Heart left ventricle (tissue), 16 donors: ENCODE data around the gene NTM. TPM values are rescaled to one million over a fixed set of nuclear protein-coding genes. Genes with fewer than 3 reads are reported as not detected.

Experiments
- ATAC-seq, 4 donors: fragments of 200-7000 bp; cut with Tn5 transposase; one replicate each; pipeline ENCODE4 v1.9.1; 2020 to 2022; ENCODE audit warnings: moderate library complexity in 4 of 4, mild to moderate bottlenecking in 3 of 4, moderate number of reproducible peaks in 1 of 4
- DNase-seq, 5 donors: peaks; one replicate each; pipeline ENCODE4 v3.0.0-alpha.2; 2020
- H3K27ac ChIP-seq, 12 donors: fragments of 200-600 bp; sonication (generic) in 4 of 12; one replicate each; pipeline versions ENCODE4 v1.5.0 to v1.8.0; 2016 to 2022; ENCODE audit warnings: mild to moderate bottlenecking in 2 of 12
- H3K27me3 ChIP-seq, 9 donors: fragments of 200-600 bp; sonication (generic) in 2 of 9; one replicate each; pipeline versions ENCODE4 v1.5.1 to v1.8.0; 2016 to 2022; ENCODE audit warnings: mild to moderate bottlenecking in 3 of 9
- H3K36me3 ChIP-seq, 9 donors: fragments of 200-600 bp; sonication (generic) in 2 of 9; one replicate each; pipeline versions ENCODE4 v1.5.0 to v1.8.0; 2018 to 2022; ENCODE audit warnings: mild to moderate bottlenecking in 2 of 9
- H3K4me1 ChIP-seq, 12 donors: fragments of 200-600 bp; sonication (generic) in 4 of 12; one replicate each; pipeline versions ENCODE4 v1.5.0 to v1.8.0; 2016 to 2022; ENCODE audit warnings: mild to moderate bottlenecking in 3 of 12
- H3K4me3 ChIP-seq, 12 donors: fragments of 200-600 bp; sonication (generic) in 4 of 12; one replicate each; pipeline versions ENCODE4 v1.5.0 to v1.8.0; 2017 to 2022; ENCODE audit warnings: mild to moderate bottlenecking in 9 of 12, moderate library complexity in 4 of 12
- H3K9me3 ChIP-seq, 12 donors: fragments of 200-600 bp; sonication (generic) in 4 of 12; one replicate each; pipeline versions ENCODE4 v1.5.0 to v1.8.0; 2016 to 2022; ENCODE audit warnings: mild to moderate bottlenecking in 1 of 12
- POLR2A ChIP-seq, 2 donors: fragments of 450-650 bp; IDR thresholded peaks; one replicate each; pipeline ENCODE4 v1.6.1; 2017; ENCODE audit warnings: antibody characterized with exemption in 2 of 2, mild to moderate bottlenecking in 2 of 2, moderate library complexity in 2 of 2
- WGBS, 4 donors: extraction: QIAGEN DNeasy Blood & Tissue Kit in 2 of 4; methylation state at CpG; one replicate each; pipeline versions ENCODE4 v1.1.5 to v1.1.7; 2013 to 2018; 5-methylcytosine and 5-hydroxymethylcytosine counted together
- intact Hi-C, 10 donors: fragments of 100-400 bp; cut with DNase I; formaldehyde crosslinking; loops; one replicate each; pipeline versions ENCODE4 v1.11.1 to v1.14.2; 2022
- polyA plus RNA-seq, 2 donors: library from polyadenylated mRNA; stranded (reverse); fragments of 200-250 nt; gene quantifications; one replicate each; pipeline ENCODE4 v1.2.3, GENCODE V29; 2013
- total RNA-seq, 9 donors: library from RNA; depleted of rRNA in 2 of 9; stranded (reverse); fragments of >200 nt in 2 of 9; fragmentation: NEBNext Ultra II Directional in 3 of 9; extraction: Animal tissue kit (Norgen Biotek cat#: 25700) in 3 of 9; gene quantifications; one replicate each; pipeline versions ENCODE4 v1.1.0 to v1.2.4, GENCODE V29; 2016 to 2023
- TF ChIP-seq, protein P1 (sequence below), 12 donors: fragments of 200-600 bp; sonication (generic) in 4 of 12; IDR thresholded peaks; one replicate each; pipeline versions ENCODE4 v1.5.0 to v1.8.0; 2018 to 2022; ENCODE audit warnings: antibody characterized with exemption in 12 of 12, mild to moderate bottlenecking in 5 of 12
- donor health status: ischemic (EF 13 %, LVEDD 7.1; RV severe dilation, severe dysfunction).
- donor health status: healthy with polysubstance abuse.
- donor health status: DM: no; HTN: yes; CAD: no.
- donor health status: DM: no; HTN: no; CAD: no.
- donor health status: ischemic (EF 25% LVEDD 6.9; RV normal size, moderate dysfunction).
- donor health status: ischemic (EF 25% LVEDD 5.7; RV mildly dilated, moderate dysfunction).
- donor health status: healthy.
- donor health status: DM: yes; HTN: yes; CAD: no.
- donor health status: ischemic (EF 35%, LVEDD 5.7; RV mildly dilated, moderate dysfunction).
- donor health status: nonischemic (EF 11% LVEDD 7.7; RV severe dilation, severe dysfunction).
- donor health status: DM: yes; HTN: yes; CAD: no.
- donor health status: PGD.
- donor health status: ischemic (EF 29% LVEDD 5.4; RV normal size, mild dysfunction).
- donor health status: nonischemic (EF 23%, LVEDD 6.1; RV moderate dilation, normal function).

NTM gene
- total and polyA plus RNA-seq, 11 donors = 0.40 to 7.7 (median 1.5) TPM

DNA sequence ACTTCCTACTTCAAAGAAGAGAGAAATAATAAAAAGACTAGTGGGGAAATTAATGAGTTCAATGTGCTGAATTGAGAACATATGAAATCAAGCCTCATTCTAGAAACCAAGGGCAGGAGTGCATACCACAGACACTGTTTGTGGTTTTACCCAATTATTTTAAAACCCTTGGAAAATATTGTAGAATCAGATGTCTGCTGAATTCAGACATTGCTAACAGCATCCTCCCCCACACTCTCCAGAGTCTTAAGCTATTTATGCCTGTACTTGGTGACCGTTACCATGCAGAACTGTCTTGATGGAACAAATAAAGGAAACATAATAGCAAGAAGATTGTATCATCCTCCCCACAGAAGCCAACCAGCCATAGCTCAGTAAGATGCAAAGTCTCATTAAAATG lies 850.1 kb downstream of the NTM start:
- ATAC-seq (no peak), DNase-seq (no peak)
- no peak overlapping the region for H3K27ac ChIP-seq
- WGBS, 4 donors = 50 to 60% (median 54%) methylated on average over 1 of the region's 1 CpG
- H3K9me3 ChIP-seq = no peaks in the 10 kb centered on the region
- no peaks in the 10 kb centered on the region for H3K27me3 ChIP-seq
- H3K36me3 ChIP-seq = no peaks in the 10 kb centered on the region
- no peak overlapping the region for H3K4me3 ChIP-seq
- peaks cover 0 to 3% (median 0%) of the 10 kb centered on the region in 12 donors for H3K4me1 ChIP-seq
- intact Hi-C loops = no loop called here
- TF ChIP-seq, protein P1, sequence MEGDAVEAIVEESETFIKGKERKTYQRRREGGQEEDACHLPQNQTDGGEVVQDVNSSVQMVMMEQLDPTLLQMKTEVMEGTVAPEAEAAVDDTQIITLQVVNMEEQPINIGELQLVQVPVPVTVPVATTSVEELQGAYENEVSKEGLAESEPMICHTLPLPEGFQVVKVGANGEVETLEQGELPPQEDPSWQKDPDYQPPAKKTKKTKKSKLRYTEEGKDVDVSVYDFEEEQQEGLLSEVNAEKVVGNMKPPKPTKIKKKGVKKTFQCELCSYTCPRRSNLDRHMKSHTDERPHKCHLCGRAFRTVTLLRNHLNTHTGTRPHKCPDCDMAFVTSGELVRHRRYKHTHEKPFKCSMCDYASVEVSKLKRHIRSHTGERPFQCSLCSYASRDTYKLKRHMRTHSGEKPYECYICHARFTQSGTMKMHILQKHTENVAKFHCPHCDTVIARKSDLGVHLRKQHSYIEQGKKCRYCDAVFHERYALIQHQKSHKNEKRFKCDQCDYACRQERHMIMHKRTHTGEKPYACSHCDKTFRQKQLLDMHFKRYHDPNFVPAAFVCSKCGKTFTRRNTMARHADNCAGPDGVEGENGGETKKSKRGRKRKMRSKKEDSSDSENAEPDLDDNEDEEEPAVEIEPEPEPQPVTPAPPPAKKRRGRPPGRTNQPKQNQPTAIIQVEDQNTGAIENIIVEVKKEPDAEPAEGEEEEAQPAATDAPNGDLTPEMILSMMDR (IDR thresholded peaks at IDR 0.05) = no peak
- no peak for TF ChIP-seq POLR2A (IDR thresholded peaks at IDR 0.05)

DNA sequence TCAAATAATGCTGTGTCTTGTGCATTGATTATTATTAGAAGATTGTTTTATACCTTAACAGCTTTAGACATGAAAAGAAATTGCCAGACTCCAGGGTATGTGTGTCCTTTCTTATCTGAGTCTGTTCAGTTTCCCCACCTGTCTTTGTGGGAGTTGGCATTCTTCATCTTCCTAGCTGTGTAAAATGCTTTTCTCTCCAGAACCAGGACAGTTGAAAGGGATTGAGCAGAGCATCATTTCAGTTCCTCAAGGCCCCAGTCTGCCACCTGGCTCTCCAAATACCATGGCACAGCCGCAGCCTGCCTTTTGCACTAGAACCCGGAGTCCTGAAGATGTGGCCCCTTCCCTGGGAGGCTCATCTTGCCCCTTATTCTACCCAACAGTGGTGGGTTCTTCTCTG lies 851.9 kb downstream of the NTM start:
- Histone ChIP-seq H3K4me3 (no peak overlapping the region), H3K27ac (no peak overlapping the region), H3K9me3 (peaks cover 0 to 4% (median 0%) of the 10 kb centered on the region in 12 donors), H3K36me3 (no peaks in the 10 kb centered on the region), H3K27me3 (no peaks in the 10 kb centered on the region), H3K4me1 (peaks cover 0 to 3% (median 0%) of the 10 kb centered on the region in 12 donors)
- no peak for DNase-seq
- intact Hi-C loops = no loop called here
- WGBS, 4 donors = 84 to 87% (median 85%) methylated on average over 2 of the region's 2 CpGs
- no peak for ATAC-seq
- TF ChIP-seq, protein P1 (IDR thresholded peaks at IDR 0.05) = no peak

DNA sequence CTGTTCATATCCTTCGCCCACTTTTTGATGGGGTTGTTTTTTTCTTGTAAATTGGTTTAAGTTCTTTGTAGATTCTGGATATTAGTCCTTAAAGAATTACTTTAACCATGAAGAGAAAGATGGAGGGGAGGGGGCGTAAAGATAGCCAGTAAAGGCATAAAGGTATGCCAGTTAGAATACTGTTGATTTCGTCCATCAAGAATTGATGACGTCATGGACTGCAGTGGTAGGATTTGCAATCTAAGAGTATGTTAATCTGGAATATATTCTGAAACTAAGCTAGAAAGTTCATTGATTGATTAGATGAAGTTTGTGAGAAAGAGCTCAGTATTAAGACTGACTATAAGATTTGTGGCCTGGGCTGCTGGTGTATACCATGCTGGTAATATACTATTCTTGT lies 856.1 kb downstream of the NTM start:
- ATAC-seq = no peak

GRCh38 chr11:132228746-132229325 lies 858.4 kb downstream of the NTM start:
- WGBS, 4 donors = 85 to 91% (median 88%) methylated on average over 11 of the region's 11 CpGs
- no peak for TF ChIP-seq POLR2A (IDR thresholded peaks at IDR 0.05)
- TF ChIP-seq, protein P1 (IDR thresholded peaks at IDR 0.05) = no peak
- Histone ChIP-seq H3K27me3 (no peaks in the 10 kb centered on the region), H3K36me3 (no peaks in the 10 kb centered on the region), H3K4me3 (no peak overlapping the region), H3K4me1 (no peaks in the 10 kb centered on the region), H3K27ac (no peak overlapping the region), H3K9me3 (peaks cover 0 to 4% (median 0%) of the 10 kb centered on the region in 12 donors)
- intact Hi-C loops = no loop called here
- ATAC-seq (no peak), DNase-seq (no peak)

More for the DNA sequence above, 856.1 kb downstream of the NTM start:
- no peak overlapping the region for H3K27ac ChIP-seq
- WGBS, 4 donors = 86 to 90% (median 88%) methylated on average over 4 of the region's 4 CpGs
- DNase-seq = no peak
- intact Hi-C loops = no loop called here
- no peak overlapping the region for H3K4me3 ChIP-seq
- no peaks in the 10 kb centered on the region for H3K27me3 ChIP-seq
- H3K9me3 ChIP-seq = peaks cover 0 to 4% (median 0%) of the 10 kb centered on the region in 12 donors
- TF ChIP-seq POLR2A (IDR thresholded peaks at IDR 0.05) = no peak
- TF ChIP-seq, protein P1 (IDR thresholded peaks at IDR 0.05) = no peak
- H3K4me1 ChIP-seq = no peaks in the 10 kb centered on the region
- H3K36me3 ChIP-seq = no peaks in the 10 kb centered on the region
